ENCODE results near the gene AKAP13.

Gene AKAP13

GRCh38 chr15:85518979-85519761 lies 138.8 kb downstream of the AKAP13 start:
- H3K27ac ChIP-seq (ENCODE audit: extremely low read depth, low read depth, low read length), result no peak overlapping the region
- ChIA-PET CTCF (interaction anchor here (1.0 kb wide), 1 partner anchor 33 kb away, joined by 3 read pairs; no protein-coding TSS in a partner anchor), POLR2A (no interaction called here)
- H3K4me1 ChIP-seq (ENCODE audit: control insufficient read depth, insufficient read depth, low read length), result peaks cover 23% of the 10 kb centered on the region
- H3K9me3 ChIP-seq (ENCODE audit: control insufficient read depth, insufficient read depth, low read depth, low read length), result no peaks in the 10 kb centered on the region
- TF ChIP-seq ZFHX2 (tag by site-specific recombination; conservative IDR thresholded peaks at IDR 0.05) (peak; percentile 46; the same call in 1 of the 2 replicates), ZFP41 (tag by site-specific recombination; IDR thresholded peaks at IDR 0.05; ENCODE audit: borderline replicate concordance) (no peak), EGR2 (tag by site-specific recombination; IDR thresholded peaks at IDR 0.05; ENCODE audit: low read depth) (peak; percentile 37)
- H3K36me3 ChIP-seq (ENCODE audit: control insufficient read depth in 2 of 2, insufficient read depth in 1 of 2, low read length in 2 of 2), result no peaks in the 10 kb centered on the region
- no peak overlapping the region for H3K4me3 ChIP-seq (ENCODE audit: low read depth, low read length)

- Histone ChIP-seq H3K27ac (ENCODE audit: extremely low read depth, low read depth, low read length) (no peak overlapping the region), H3K9me3 (ENCODE audit: control insufficient read depth, insufficient read depth, low read depth, low read length) (no peaks in the 10 kb centered on the region), H3K4me3 (ENCODE audit: low read depth, low read length) (no peak overlapping the region), H3K4me1 (ENCODE audit: control insufficient read depth, insufficient read depth, low read length) (peaks cover 10% of the 10 kb centered on the region; the same call in 1 of the 2 replicates), H3K36me3 (ENCODE audit: control insufficient read depth in 2 of 2, insufficient read depth in 1 of 2, low read length in 2 of 2) (no peaks in the 10 kb centered on the region; a peak in 1 of 3 replicates)
- TF ChIP-seq ZNF362 (tag by site-specific recombination; IDR thresholded peaks at IDR 0.05), result no peak
- peak; percentile 38; the same call in 1 of the 2 replicates for TF ChIP-seq SCRT2 (tag by site-specific recombination; IDR thresholded peaks at IDR 0.05)
- TF ChIP-seq ZNF600 (tag by site-specific recombination; IDR thresholded peaks at IDR 0.05), result no peak
- ChIA-PET POLR2A (no interaction called here), CTCF (interaction anchor here (0.6 to 2.0 kb wide), 4 partner anchors 11 to 17 kb away, joined by 3 to 11 read pairs (median 3); no protein-coding TSS in a partner anchor)
Measured at GRCh38 chr15:85520650-85521049, 140.2 kb downstream of the AKAP13 start.

- ChIA-PET CTCF (interaction anchor here (0.6 to 1.2 kb wide), 2 partner anchors 23 to 227 kb away, joined by 3 to 4 read pairs; no protein-coding TSS in a partner anchor), POLR2A (no interaction called here)
- peaks cover 8% of the 10 kb centered on the region; the same call in 1 of the 2 replicates for H3K4me1 ChIP-seq (ENCODE audit: control insufficient read depth, insufficient read depth, low read length)
- TF ChIP-seq ZSCAN23 (tag by site-specific recombination; IDR thresholded peaks at IDR 0.05), result no peak
- no peak for TF ChIP-seq ZIC2 (tag by site-specific recombination; IDR thresholded peaks at IDR 0.05)
- no peak for TF ChIP-seq ZNF558 (tag by site-specific recombination; IDR thresholded peaks at IDR 0.05)
- TF ChIP-seq ZNF155 (tag by site-specific recombination; IDR thresholded peaks at IDR 0.05), result no peak
- no peak for TF ChIP-seq KLF10 (tag by site-specific recombination; IDR thresholded peaks at IDR 0.05)
- H3K36me3 ChIP-seq (ENCODE audit: control insufficient read depth in 2 of 2, insufficient read depth in 1 of 2, low read length in 2 of 2), result peaks cover 0 to 2% of the 10 kb centered on the region in 2 experiments; a peak in 2 of 3 replicates
- no peak overlapping the region for H3K4me3 ChIP-seq (ENCODE audit: low read depth, low read length)
- no peak overlapping the region for H3K27ac ChIP-seq (ENCODE audit: extremely low read depth, low read depth, low read length)
- H3K9me3 ChIP-seq (ENCODE audit: control insufficient read depth, insufficient read depth, low read depth, low read length), result no peaks in the 10 kb centered on the region
Measured at GRCh38 chr15:85523530-85523929, 143.1 kb downstream of the AKAP13 start.

- POLR2A ChIA-PET, result no interaction called here
- TF ChIP-seq ZNF404 (tag by site-specific recombination; IDR thresholded peaks at IDR 0.05), result no peak
- TF ChIP-seq ZBTB11 (tag by site-specific recombination; conservative IDR thresholded peaks at IDR 0.05; ENCODE audit: low read depth), result no peak
- no peak for TF ChIP-seq ZXDB (tag by site-specific recombination; IDR thresholded peaks at IDR 0.05)
- CTCF ChIA-PET, result interaction anchor here (0.6 kb wide), 1 partner anchor 191 kb away, joined by 3 read pairs; no protein-coding TSS in a partner anchor
- Histone ChIP-seq H3K36me3 (ENCODE audit: control insufficient read depth in 2 of 2, insufficient read depth in 1 of 2, low read length in 2 of 2) (peaks cover 0 to 2% of the 10 kb centered on the region in 2 experiments; a peak in 2 of 3 replicates), H3K27ac (ENCODE audit: extremely low read depth, low read depth, low read length) (no peak overlapping the region), H3K9me3 (ENCODE audit: control insufficient read depth, insufficient read depth, low read depth, low read length) (no peaks in the 10 kb centered on the region), H3K4me1 (ENCODE audit: control insufficient read depth, insufficient read depth, low read length) (peaks cover 10% of the 10 kb centered on the region), H3K4me3 (ENCODE audit: low read depth, low read length) (no peak overlapping the region)
Measured at GRCh38 chr15:85525755-85526154, 145.4 kb downstream of the AKAP13 start.

Measured in HEK293 (cell line).